ENCODE results near the gene MTHFD1L.

MTHFD1L gene

GRCh38 chr6:150898399-150899170 is 33.1 kb downstream of the MTHFD1L start:
- no peak for DNase-seq (ENCODE audit: low read depth)

- DNase-seq (ENCODE audit: low read depth): no peak
Measured at GRCh38 chr6:150899231-150899630, 33.7 kb downstream of the MTHFD1L start.

- DNase-seq (ENCODE audit: low read depth): no peak
Measured at GRCh38 chr6:150900049-150900448, 34.5 kb downstream of the MTHFD1L start.

- no peak for DNase-seq (ENCODE audit: low read depth)
Measured at GRCh38 chr6:150902142-150902776, 36.8 kb downstream of the MTHFD1L start.

GRCh38 chr6:150905769-150906168 is 40.3 kb downstream of the MTHFD1L start:
- DNase-seq (ENCODE audit: low read depth): no peak

GRCh38 chr6:150906641-150907326 is 41.3 kb downstream of the MTHFD1L start:
- no peak for DNase-seq (ENCODE audit: low read depth)

- no peak for DNase-seq (ENCODE audit: low read depth)
Measured at GRCh38 chr6:150907383-150907782, 41.9 kb downstream of the MTHFD1L start.

GRCh38 chr6:150908901-150909300 is 43.4 kb downstream of the MTHFD1L start:
- no peak for DNase-seq (ENCODE audit: low read depth)

GRCh38 chr6:150910561-150910960 is 45.1 kb downstream of the MTHFD1L start:
- no peak for DNase-seq (ENCODE audit: low read depth)

GRCh38 chr6:150914372-150914771 is 48.9 kb downstream of the MTHFD1L start:
- no peak for DNase-seq (ENCODE audit: low read depth)

GRCh38 chr6:150915131-150915879 is 49.8 kb downstream of the MTHFD1L start:
- no peak for DNase-seq (ENCODE audit: low read depth)

- DNase-seq (ENCODE audit: low read depth): no peak
Measured at GRCh38 chr6:150915880-150916265, 50.4 kb downstream of the MTHFD1L start.

GRCh38 chr6:150919938-150920337 is 54.4 kb downstream of the MTHFD1L start:
- no peak for DNase-seq (ENCODE audit: low read depth)

GRCh38 chr6:150922137-150922536 is 56.6 kb downstream of the MTHFD1L start:
- no peak for DNase-seq (ENCODE audit: low read depth)

GRCh38 chr6:150924808-150925589 is 59.5 kb downstream of the MTHFD1L start:
- no peak for DNase-seq (ENCODE audit: low read depth)

GRCh38 chr6:150925590-150925928 is 60.1 kb downstream of the MTHFD1L start:
- no peak for DNase-seq (ENCODE audit: low read depth)

GRCh38 chr6:150925976-150926375 is 60.5 kb downstream of the MTHFD1L start:
- no peak for DNase-seq (ENCODE audit: low read depth)

- no peak for DNase-seq (ENCODE audit: low read depth)
Measured at GRCh38 chr6:150928882-150929281, 63.4 kb downstream of the MTHFD1L start.

- DNase-seq (ENCODE audit: low read depth): no peak
Measured at GRCh38 chr6:150929416-150929815, 63.9 kb downstream of the MTHFD1L start.

GRCh38 chr6:150930841-150931240 is 65.3 kb downstream of the MTHFD1L start:
- DNase-seq (ENCODE audit: low read depth): no peak

- DNase-seq (ENCODE audit: low read depth): no peak
Measured at GRCh38 chr6:150931405-150931804, 65.9 kb downstream of the MTHFD1L start.

GRCh38 chr6:150932996-150933395 is 67.5 kb downstream of the MTHFD1L start:
- DNase-seq (ENCODE audit: low read depth): no peak

Data from stimulated activated CD8-positive, alpha-beta memory T cell treated with anti-CD3 and anti-CD28 coated beads, Interleukin-12 subunit alpha, Interleukin-12 subunit beta, amount 100 ng/mL, for 4 hours (primary cell).